GM21723 (cell line): ENCODE measurements around the gene MRAS.

Experiments used
- ATAC-seq: cut with Tn5 transposase; IDR thresholded peaks from one replicate; pipeline ENCODE4 v1.9.1; 2021; ENCODE audit warnings: mild to moderate bottlenecking, moderate library complexity; ENCODE audit not compliant: unreplicated experiment

The MRAS gene

DNA sequence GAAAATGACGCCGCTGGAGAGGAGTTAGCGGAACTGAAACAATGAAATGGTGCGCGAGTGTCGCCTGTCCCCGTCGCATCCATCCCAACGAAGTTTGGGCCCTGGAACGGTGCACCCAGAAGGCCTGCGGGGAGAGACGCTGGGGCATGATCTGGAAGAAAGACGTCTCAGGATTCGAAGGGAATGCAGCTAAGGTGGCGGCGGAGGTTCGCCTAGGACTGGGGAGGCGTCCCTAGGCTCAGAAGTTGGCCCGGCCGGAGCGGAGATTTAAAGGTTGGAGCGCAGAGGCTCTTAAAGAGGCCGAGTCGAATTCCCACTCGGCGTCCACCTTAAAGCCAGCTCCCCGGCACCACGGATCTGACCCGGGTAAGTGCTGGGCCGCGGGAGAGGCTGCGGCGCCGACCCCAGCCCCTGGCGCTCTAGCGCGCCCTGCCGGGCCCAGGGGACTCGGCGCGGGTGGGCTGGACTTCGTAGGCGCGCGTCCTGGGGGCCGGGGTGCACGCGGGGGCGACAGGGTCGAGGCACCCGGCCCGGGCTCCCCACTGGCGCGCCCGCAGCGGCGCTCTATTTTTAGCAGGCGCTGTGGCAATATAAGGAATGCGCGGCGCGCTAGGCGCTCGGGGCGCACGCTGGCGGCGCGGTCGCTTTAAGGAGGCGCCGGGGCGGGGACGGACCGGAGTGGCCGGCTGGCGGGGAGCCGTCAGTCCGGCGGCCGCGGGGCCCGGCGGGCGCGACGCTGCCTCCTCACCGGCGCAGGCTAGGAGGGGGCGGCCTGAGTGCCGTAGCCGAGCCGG is at the start of gene MRAS:
MRAS (plus strand) TSS at position 620 of the 794 bp plus-strand sequence. CDS start 24,305 bp downstream, outside the sequence.
- ATAC-seq, result no peak

DNA sequence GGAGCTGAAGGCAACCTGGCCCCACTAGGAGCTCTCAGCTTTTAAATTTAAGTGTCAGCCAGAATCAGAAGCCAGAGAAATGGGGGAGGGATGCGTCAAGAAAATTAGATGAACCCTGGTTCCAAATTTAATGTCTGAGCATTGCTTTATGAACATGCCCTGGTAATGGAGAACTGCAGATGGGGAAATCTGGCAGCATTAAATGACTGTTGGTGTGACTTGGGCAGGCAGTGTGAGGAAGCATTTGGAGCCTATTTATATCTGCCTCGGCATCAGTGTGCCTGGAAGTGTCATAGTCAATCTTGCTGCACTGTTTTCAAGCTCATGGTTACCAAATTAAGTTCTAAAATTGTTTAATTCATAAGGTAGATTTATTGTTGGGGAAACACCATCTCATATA is 47.7 kb upstream of the MRAS start:
- no peak for ATAC-seq

DNA sequence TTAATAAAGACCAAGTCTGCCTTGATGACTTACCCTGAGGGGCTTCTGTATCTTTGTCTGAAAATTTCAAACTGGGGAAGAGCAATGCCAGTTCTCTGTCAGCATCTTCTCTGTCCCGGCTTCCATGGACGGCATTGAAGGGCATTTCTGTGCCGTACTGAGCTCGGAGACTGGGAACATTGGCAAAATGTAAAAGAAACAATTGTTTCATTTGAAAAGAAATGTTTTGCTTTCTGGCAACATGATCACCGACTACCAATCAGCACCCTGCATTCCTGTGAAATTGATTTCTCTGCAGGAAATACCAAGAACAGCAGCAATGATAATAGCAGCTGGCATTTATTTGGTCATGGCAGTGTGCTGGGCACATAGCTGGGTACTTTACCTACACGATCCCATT is 44.9 kb upstream of the MRAS start:
- no peak for ATAC-seq

DNA sequence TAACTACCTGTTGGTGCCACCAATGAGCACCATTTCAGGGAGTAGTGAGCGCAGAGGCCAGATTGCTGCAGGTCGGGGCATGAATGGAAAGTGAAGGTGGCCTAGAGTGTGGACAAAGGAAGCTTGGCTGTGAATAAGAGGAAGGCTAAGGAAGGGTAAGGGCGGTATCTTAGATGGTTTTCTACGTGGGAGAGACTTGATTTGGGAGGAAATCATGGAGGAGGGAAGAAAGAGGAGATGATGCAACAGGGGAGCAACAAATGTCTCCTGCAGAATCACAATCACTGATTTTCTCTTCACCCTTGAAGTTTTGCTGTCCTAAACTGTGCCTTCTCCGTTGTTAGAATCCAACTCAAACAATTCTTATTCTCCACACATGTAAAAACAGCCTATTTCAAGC is 40.5 kb upstream of the MRAS start:
- no peak for ATAC-seq

DNA sequence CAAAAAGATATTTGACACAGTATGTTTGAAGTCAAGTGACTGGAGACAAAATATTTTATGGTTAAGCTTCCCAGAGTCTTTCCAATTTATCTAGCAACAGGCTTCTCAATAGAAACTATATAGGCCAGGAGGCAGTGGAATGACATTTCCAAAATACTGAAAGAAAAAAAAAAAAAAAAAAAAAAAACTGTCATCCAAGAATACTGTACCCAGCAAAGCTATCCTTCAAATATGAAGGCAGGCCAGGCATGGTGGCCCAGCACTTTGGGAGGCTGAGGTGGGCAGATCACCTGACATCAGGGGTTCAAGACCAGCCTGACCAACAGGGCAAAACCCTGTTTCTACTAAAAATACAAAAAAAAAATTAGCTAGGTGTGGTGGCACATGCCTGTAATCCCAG is 39.6 kb upstream of the MRAS start:
- no peak for ATAC-seq

DNA sequence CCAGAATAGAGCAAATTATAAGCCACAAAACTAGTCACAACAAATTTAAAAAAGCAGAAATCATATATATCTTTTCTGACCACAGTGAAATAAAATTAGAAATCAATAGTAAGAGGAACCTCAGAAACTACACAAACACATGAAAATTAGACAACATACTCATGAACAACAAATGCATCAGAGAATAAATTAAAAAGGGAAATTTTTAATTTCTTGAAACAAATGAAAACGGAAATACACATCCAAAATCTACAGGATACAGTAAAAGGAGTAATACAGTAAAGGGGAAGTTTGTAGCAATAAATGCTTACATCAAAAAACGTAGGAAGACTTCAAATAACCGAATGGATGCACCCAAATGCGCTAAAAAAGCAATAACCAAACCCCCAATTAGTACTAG is 37.9 kb upstream of the MRAS start:
- ATAC-seq, result no peak

DNA sequence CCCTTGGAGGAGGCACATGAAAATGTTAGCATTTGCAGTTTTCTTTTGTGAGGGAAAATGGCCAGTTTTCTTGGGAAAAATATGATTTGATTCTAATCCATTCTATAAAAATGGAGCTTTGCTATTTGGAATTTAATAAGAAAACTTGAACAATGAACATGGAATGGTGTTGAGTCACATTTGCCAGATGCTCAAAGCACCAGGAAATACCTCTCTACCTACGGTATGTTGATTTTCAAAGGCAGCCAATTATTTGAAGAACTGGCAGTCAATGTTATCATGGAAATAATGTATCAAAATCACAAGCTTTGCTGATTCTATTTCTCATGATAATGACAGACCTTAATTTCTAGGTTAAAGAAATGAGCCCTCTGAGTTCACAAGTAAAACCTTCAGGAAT is 33.6 kb upstream of the MRAS start:
- ATAC-seq, result no peak

DNA sequence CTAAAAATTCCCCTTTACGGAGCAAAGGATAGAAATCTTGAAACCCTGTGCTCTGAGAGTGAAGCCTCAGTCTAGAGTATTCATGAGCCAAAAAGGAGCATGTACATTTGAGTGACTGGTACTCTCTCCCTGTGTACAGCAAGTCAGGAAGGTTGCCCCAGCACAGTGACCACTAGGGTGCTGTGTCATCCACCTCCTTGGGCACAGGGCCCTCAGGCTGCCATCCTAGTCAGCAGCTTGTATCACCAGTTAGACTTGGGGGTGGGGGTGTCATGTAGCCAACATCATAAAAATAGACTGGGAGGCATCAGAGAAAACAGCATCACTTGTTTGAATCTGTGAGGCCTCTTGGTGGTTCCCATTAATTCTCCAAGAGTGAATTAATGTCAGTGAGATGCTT is 30.7 kb upstream of the MRAS start:
- no peak for ATAC-seq

DNA sequence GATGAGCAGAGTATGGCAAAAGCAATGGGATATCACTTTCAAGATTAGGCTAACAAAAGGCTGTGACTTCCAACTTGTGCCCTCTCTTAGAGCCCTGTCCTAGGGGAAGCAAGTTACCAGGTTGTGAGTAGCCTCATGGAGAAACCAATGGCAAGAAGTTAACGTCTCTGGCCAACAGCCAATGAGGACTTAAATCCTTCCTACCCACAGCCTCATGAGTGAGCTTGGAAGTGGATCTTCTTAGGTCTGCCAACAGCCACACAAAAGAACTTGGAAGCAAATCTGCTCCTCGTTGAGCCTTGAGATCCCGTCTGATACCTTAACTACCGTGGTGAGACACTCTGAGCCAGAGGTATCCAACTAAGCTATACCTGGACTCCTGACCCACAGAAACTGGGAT is 24.4 kb upstream of the MRAS start:
- no peak for ATAC-seq

DNA sequence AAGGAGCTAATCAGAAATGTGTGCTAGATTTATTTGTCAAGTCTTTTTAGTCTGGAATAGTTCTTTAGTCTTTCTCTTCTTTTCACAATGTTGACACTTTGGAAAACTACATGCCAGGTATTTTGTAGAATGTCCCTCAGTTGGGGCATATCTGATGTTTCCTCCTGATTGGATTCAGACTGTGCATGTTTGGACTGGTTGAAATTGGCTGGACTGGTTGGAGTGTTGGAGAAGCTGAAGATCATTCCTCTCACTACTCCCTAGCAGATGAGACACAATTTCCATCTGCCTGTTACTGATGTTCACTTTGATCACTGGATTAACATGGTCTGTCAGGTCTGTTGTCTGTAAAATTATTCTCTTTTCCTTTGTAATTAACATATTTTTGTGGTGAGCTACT is 22.4 kb upstream of the MRAS start:
- no peak for ATAC-seq

DNA sequence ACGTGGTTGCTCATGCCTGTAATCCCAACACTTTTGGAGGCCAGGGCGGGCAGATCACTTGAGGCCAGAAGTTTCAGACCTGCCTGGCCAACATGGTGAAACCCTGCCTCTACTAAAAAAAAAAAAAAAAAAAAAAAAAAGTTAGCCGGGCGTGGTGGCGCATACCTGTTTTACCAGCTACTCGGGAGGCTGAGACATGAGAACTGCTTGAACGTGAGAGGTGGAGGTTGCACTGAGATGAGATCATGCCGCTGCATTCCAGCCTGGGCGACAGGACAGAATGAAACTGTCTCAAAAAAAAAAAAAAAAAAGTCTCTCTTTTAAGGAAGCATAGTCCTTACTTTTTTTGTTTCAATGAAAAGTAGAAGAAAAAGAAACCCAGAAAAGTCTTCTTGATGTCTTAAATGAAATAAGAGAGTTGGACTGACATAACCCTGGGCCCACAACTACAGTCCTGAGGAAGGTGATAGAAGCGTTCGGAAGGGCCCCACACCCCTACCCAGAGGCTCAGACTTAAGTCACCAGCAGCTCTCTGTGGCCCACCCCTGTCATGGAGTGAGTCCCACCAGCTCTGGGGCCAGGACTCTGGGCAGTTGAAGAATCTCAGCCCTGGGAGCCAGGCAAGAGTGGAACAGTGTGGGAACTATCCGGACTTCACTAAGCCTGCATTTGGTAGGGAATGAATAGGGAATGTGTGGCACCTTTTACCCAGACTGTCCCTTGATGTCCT is 21.3 kb upstream of the MRAS start:
- ATAC-seq, result no peak

DNA sequence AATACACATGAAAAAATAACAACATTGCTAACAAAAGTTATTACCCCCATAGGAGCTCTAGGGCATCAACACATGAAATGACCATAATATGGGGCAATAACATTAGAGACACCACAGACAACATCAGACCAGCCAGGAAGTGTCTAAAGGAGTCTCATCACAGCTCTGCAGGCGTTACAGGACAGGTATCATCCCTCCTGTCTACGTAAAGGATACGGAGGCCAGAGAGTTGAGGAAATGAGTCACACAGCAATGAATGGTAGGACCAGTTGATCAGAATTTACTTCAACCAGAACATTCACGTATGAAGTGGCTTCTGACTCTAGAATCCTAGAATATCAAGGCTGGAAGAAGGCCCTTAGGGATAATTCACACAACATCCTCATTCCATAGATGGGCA is 20.5 kb upstream of the MRAS start:
- no peak for ATAC-seq

DNA sequence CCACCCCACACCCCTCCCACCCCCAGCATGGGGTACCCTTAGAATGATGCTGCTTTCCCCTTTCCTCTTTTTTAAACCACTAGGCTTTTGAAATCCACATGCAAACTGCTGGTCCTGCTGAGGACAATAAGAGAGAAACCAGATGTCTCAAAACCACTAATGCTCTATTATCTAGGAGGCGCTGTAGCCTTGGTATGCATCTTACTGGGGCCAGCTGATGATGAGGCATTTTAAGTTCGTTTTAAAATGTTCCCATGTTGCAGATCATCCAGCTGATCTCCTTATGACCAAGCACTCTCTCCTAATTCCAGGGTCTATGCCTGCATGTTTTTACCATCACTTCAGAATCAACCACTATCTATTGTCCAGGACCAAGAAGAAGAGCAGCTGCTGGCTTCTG is 20.0 kb upstream of the MRAS start:
- ATAC-seq, result no peak

DNA sequence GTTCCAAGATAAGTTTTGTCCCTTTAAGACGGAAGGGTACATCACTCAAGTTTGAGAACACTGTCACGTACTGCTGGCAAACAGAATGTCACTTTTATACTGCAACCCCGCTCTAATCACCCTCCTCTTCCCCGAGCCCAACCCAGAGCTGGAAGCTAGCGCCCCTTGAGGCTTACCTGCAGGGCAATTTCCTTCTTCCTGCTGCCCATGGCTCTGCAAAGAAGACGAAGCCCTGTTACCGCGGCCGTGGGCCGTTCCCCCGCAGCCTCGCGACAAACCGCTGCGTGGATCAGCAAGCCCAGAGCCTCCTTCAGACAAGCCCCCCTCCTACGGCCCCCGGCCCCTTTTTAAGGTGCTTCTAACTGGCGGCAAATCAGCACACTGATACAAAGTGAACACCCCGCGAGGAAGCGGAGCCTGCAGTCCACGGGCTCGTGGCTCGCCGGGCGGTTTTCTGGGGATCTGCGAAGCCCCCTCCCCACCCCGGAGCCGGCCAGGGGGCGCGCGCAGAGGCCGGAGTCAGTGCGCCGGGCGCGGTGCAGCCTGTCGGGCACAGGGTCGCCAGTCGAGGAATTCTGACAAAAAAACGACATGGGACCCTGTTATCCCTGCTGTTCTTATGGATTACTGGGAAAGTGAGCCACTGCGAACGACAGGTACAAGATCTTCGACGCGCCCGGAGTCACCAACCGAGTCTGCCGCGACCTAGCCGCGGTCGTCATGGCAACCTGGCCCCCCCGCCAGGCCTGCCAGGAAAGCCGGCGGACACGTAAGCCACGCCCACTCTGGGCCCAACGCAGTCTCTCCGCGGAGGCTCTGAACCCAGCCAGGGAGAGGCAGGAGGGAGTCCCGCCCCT is 19.0 kb upstream of the MRAS start, which contains the start of gene NME9:
NME9 (minus strand) TSS at position 725 of the 857 bp plus-strand sequence; CDS start at position 209, 516 bp downstream.
- ATAC-seq, result peak; percentile 77

DNA sequence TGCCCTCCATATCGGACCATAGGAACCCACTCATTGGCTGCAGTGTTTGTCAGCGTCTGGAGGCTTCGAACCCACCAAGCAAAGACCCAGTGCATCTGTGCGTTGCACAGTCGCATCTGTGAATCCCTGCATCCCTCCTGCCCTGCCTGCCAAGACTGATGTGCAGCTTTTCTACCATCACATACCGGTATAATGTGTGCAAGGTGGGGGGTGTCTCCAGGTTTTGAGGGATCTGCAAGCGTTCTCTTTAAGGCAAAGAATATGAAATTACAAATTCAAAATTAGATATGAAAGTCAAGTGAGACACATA is 18.4 kb upstream of the MRAS start:
- no peak for ATAC-seq

DNA sequence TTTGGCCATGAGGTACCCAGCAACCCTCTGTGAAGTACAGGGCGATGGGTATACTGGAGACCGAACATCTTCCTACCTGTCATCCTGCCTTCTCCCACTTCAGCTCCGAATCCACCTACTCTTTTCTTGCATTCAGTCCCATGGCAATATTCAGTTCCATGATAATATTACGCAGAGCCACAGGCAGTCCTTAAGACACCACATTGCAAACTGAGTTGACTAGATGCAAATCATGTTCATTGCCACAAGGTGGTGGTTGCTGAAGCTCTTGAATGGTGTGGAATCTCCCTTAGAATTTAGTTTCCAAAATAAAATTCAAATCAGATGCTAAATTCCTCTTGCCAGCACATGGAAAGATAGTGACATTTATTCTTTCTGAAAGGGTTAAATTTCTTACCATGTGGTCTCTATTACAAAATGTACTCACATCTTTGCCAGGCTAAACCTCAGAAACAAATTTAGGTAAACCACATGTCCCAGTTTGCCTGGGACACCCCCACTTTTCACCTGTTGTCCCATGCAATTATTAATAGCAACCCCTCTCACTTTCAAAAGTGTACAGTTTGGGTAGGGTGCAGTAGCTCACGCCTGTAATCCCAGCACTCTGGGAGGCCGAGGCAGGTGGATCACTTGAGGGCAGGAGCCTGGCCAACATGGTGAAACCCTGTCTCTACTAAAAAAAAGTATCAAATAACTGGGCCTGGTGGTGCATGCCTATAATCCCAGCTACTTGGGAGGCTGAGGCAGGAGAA is 17.1 kb upstream of the MRAS start:
- ATAC-seq, result no peak

DNA sequence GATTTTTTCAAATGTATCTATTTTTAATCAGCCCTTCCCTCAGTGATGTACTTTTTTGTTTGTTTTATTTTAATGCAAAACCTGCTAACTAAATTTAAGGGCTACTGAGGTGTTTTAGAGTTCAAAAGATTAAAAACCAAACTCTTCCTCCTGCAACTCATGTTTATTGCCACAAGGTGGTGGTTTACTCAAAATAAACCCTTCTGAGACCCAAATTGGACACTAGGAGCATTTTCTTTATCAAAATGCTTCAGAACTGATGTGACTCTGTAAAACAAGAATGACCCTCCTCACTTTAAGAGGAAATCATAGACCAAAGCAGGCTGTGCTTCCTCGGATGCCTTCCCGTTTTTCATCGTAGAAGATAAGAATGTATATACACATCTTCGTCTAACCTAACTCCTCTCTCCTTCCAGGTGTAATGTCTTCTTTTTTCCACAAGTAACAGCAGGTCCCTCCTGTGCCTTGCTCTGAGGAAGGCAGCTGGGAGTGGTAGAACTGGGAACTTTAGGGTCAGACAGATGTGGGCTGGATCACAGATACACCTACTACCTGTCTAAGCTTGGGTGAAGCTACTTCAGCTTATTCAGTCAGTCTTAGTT is 15.8 kb upstream of the MRAS start:
- no peak for ATAC-seq

DNA sequence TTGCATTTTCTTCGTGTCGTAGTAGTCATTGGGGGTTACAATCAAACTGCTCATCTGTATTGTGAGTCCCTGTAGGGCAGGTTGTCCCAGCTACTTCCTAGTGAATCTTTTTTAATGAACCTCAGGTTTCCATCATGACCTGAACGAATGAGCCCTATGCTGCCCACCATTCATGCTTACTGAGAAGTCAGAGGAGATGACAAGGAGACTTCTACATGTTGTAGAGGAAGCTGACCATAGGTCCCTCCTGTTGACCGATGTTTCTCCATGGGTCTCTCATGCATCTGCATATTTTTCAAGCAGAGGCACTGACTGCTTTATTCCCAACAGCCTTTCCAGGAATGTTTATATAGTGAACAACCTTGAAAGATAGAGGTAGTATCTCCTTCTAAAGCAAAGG is 13.8 kb upstream of the MRAS start:
- ATAC-seq, result no peak

DNA sequence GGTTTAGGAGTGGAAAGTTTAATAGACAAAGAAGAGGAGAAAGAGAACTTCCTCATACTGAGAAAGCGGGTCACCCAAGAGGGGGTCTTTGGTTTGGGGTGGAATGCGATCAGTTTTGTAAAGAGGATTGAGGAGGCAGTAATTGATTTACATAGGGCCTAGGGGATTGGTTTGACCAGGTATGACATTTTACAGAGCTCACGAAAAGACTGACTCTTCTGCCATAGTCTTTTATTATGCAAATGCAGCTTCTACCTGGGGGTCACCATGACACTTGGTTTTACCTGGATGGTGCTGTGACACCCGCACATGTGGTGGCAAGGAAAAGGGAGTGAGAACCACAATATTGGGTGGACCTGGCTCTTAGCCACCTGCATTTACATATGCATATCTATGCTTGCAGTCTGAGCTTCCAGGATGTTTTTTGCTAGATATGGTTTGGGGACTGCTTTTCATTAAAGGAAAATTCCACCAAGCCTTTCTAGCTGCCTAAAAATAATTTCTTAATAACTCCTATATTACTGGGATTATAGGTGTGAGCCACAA is 11.9 kb upstream of the MRAS start:
- ATAC-seq, result no peak

DNA sequence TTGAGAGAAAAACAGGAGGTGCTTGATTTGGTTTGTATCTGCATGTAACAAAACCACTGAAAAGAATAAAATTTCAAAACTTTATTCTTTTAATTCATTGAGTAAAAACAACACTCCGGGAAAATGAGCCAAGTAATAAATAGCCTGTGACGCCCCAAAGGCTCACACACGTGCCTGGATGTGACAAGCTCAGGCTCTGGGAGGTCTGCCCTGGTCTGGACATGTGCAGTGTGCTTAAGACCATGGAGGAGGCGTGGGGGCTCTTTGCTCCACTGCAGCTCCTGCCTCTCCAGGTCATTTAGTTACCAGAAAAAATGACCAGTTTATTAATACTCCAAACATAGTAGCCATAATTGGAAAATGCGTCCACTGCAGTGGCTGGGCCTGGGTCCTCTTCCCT is 10.1 kb upstream of the MRAS start:
- ATAC-seq, result no peak
